ENCODE measurements around the gene SBK3. TPM values are rescaled to one million over a fixed set of nuclear protein-coding genes. Genes with fewer than 3 reads are reported as not detected.
A peak's percentile ranks its signal among the peaks of the same experiment; 100 is the strongest.

The SBK3 gene
- total RNA-seq, 1 experiment from 2014 or later: 0.57 TPM

- H3K9me3 Mint-ChIP-seq (ENCODE audit: low read depth, unreplicated experiment): no peaks in the 10 kb centered on the region
- no peaks in the 10 kb centered on the region for H3K27me3 Mint-ChIP-seq (ENCODE audit: unreplicated experiment)
- no peaks in the 10 kb centered on the region for H3K4me1 Mint-ChIP-seq (ENCODE audit: low read depth, unreplicated experiment)
- H3K4me3 Mint-ChIP-seq (ENCODE audit: low read depth, unreplicated experiment): no peak overlapping the region
- no peaks in the 10 kb centered on the region for H3K36me3 Mint-ChIP-seq (ENCODE audit: insufficient read depth, unreplicated experiment)
- DNase-seq: peak; percentile 81
- no peak for TF ChIP-seq CTCF (IDR thresholded peaks at IDR 0.05; ENCODE audit: unreplicated experiment)
- BruUV-seq (replicated peaks): no TSS peak
- CTCF ChIA-PET: interaction anchor here (0.6 to 1.5 kb wide), 4 partner anchors 48 to 105 kb away, joined by 3 to 9 read pairs (median 4); partner anchors contain the start of gene ZNF865
- no peak overlapping the region for H3K27ac Mint-ChIP-seq (ENCODE audit: unreplicated experiment)
- intact Hi-C loops (cut with micrococcal nuclease; ENCODE audit: unreplicated experiment): no loop called here
Measured at GRCh38 chr19:55526216-55527196, 18.8 kb downstream of the SBK3 start.

- BruUV-seq (replicated peaks): no TSS peak
- DNase-seq: no peak
- H3K36me3 Mint-ChIP-seq (ENCODE audit: insufficient read depth, unreplicated experiment): no peaks in the 10 kb centered on the region
- no peaks in the 10 kb centered on the region for H3K27me3 Mint-ChIP-seq (ENCODE audit: unreplicated experiment)
- no peaks in the 10 kb centered on the region for H3K9me3 Mint-ChIP-seq (ENCODE audit: low read depth, unreplicated experiment)
- no peaks in the 10 kb centered on the region for H3K4me1 Mint-ChIP-seq (ENCODE audit: low read depth, unreplicated experiment)
- CTCF ChIA-PET: interaction anchor here (0.8 to 1.5 kb wide), 4 partner anchors 58 to 106 kb away, joined by 3 to 9 read pairs (median 6); partner anchors contain the start of gene ZNF865
- TF ChIP-seq CTCF (IDR thresholded peaks at IDR 0.05; ENCODE audit: unreplicated experiment): no peak
- intact Hi-C loops (cut with micrococcal nuclease; ENCODE audit: unreplicated experiment): no loop called here
- H3K27ac Mint-ChIP-seq (ENCODE audit: unreplicated experiment): no peak overlapping the region
- no peak overlapping the region for H3K4me3 Mint-ChIP-seq (ENCODE audit: low read depth, unreplicated experiment)
Measured at GRCh38 chr19:55525289-55526101, 19.8 kb downstream of the SBK3 start.

GRCh38 chr19:55520691-55521292 lies 24.6 kb downstream of the SBK3 start:
- Mint-ChIP-seq H3K27me3 (ENCODE audit: unreplicated experiment) (no peaks in the 10 kb centered on the region), H3K27ac (ENCODE audit: unreplicated experiment) (no peak overlapping the region), H3K4me3 (ENCODE audit: low read depth, unreplicated experiment) (no peak overlapping the region), H3K4me1 (ENCODE audit: low read depth, unreplicated experiment) (no peaks in the 10 kb centered on the region), H3K9me3 (ENCODE audit: low read depth, unreplicated experiment) (no peaks in the 10 kb centered on the region), H3K36me3 (ENCODE audit: insufficient read depth, unreplicated experiment) (peaks cover 16% of the 10 kb centered on the region)
- no peak for TF ChIP-seq CTCF (IDR thresholded peaks at IDR 0.05; ENCODE audit: unreplicated experiment)
- intact Hi-C loops (cut with micrococcal nuclease; ENCODE audit: unreplicated experiment): no loop called here
- CTCF ChIA-PET: no interaction called here
- DNase-seq: no peak
- BruUV-seq (replicated peaks): no TSS peak

Measured in Calu3 (cell line).